ENCODE data around the gene LMO7. TPM values are rescaled to one million over a fixed set of nuclear protein-coding genes. Genes with fewer than 3 reads are reported as not detected.
A peak's percentile ranks its signal among the peaks of the same experiment; 100 is the strongest.

Gene LMO7
- total RNA-seq, 1 experiment from 2014 or later: 20.4 TPM

- H4K5ac ChIP-seq (ENCODE audit: insufficient read length, low read depth, low read length): no peak overlapping the region
- no peak overlapping the region for H3T11ph ChIP-seq (ENCODE audit: low read length)
- H3K23ac ChIP-seq (ENCODE audit: insufficient read length, low read depth, low read length): no peak overlapping the region
- no peaks in the 10 kb centered on the region for H3K79me1 ChIP-seq (ENCODE audit: insufficient read depth, low read depth, low read length, poor library complexity, severe bottlenecking)
- peaks cover 8% of the 10 kb centered on the region; the same call in 1 of the 2 replicates for H3K4me1 ChIP-seq (ENCODE audit: insufficient read depth, low read length)
- H3K9ac ChIP-seq (ENCODE audit: extremely low read depth, insufficient read length, low read length): no peak overlapping the region
- H4K20me1 ChIP-seq (ENCODE audit: control insufficient read depth, insufficient read depth, insufficient read length): no peaks in the 10 kb centered on the region
- no peak overlapping the region for H4K91ac ChIP-seq (ENCODE audit: insufficient read length, low read depth, low read length)
- Mint-ChIP-seq H3K36me3 (ENCODE audit: insufficient read depth in 1 of 3, low read depth in 3 of 3) (peaks cover 0 to 14% (median 0%) of the 10 kb centered on the region in 3 experiments; a peak in 5 of 7 replicates), H3K27ac (peak overlapping the region in 2 of 3 experiments; percentile 81 to 86; a peak in 4 of 7 replicates), H3K4me3 (no peak overlapping the region), H3K27me3 (ENCODE audit: low read depth) (peaks cover 3% of the 10 kb centered on the region; the same call in 1 of the 2 replicates), H3K4me1 (peaks cover 51 to 54% of the 10 kb centered on the region in 2 experiments), H3K9me3 (no peaks in the 10 kb centered on the region; a peak in 1 of 5 replicates)
- no peaks in the 10 kb centered on the region for H3K79me2 ChIP-seq (ENCODE audit: insufficient read depth, low read length)
- no peaks in the 10 kb centered on the region for H3K9me3 ChIP-seq (ENCODE audit: control insufficient read depth, low read depth, low read length)
- H2BK15ac ChIP-seq (ENCODE audit: low read depth, low read length): no peak overlapping the region
- no peak overlapping the region for H3K4me2 ChIP-seq (ENCODE audit: insufficient read depth, insufficient read length, low read length)
- no peak overlapping the region for H3K56ac ChIP-seq (ENCODE audit: insufficient read length, low read depth, low read length)
- no peaks in the 10 kb centered on the region for H3K23me2 ChIP-seq (ENCODE audit: insufficient read length, low read depth, low read length, poor library complexity, severe bottlenecking)
- no peak overlapping the region for H4K8ac ChIP-seq (replicated peaks; ENCODE audit: insufficient read length, low read depth, low read length)
- no peak; the same call in 2 of the 3 replicates for TF ChIP-seq CTCF (conservative IDR thresholded peaks at IDR 0.05)
- no peak overlapping the region for H3K27ac ChIP-seq (ENCODE audit: insufficient read length, low read depth, low read length)
- no peak overlapping the region for H2AFZ ChIP-seq (ENCODE audit: low read length)
- no peak overlapping the region for H3K18ac ChIP-seq (ENCODE audit: insufficient read length, low read depth, low read length)
- H3K14ac ChIP-seq (ENCODE audit: insufficient read depth, low read length): no peak overlapping the region
- DNase-seq: no peak
- no peak overlapping the region for H2AK5ac ChIP-seq (ENCODE audit: insufficient read length, low read length)
- no peak overlapping the region for H2BK20ac ChIP-seq (ENCODE audit: low read depth, low read length, poor library complexity, severe bottlenecking)
- no peaks in the 10 kb centered on the region for H3K27me3 ChIP-seq (ENCODE audit: insufficient read depth, low read length)
- H2BK120ac ChIP-seq (ENCODE audit: low read depth, low read length, poor library complexity, severe bottlenecking): no peak overlapping the region
- WGBS (ENCODE audit: extremely low coverage, insufficient read length, low lambda C conversion rate): no CpG with 5 or more reads among the region's 9 CpGs
- H2BK5ac ChIP-seq (ENCODE audit: insufficient read length, low read length): no peak overlapping the region
- no peak overlapping the region for H2BK12ac ChIP-seq (ENCODE audit: insufficient read length, low read depth, low read length)
- H3K4ac ChIP-seq (ENCODE audit: low read depth, low read length): no peak overlapping the region
These were observed 164.4 kb downstream of the LMO7 start for GRCh38 chr13:75800545-75800944.
